Colonic mucosa (tissue), 4 donors: ENCODE measurements around the gene NUP210. TPM values are rescaled to one million over a fixed set of nuclear protein-coding genes. Genes with fewer than 3 reads are reported as not detected.

Experiments used
- DNase-seq: peaks from one replicate; pipeline ENCODE4 v3.0.0-alpha.2; 2020
- H3K27ac ChIP-seq: fragments of 200-600 bp; one replicate; pipeline ENCODE4 v1.8.0; 2021
- H3K27me3 ChIP-seq: fragments of 200-600 bp; one replicate; pipeline ENCODE4 v1.8.0; 2021
- H3K36me3 ChIP-seq: fragments of 200-600 bp; one replicate; pipeline ENCODE4 v1.8.0; 2021
- H3K4me1 ChIP-seq: fragments of 200-600 bp; one replicate; pipeline ENCODE4 v1.8.0; 2021; ENCODE audit warnings: mild to moderate bottlenecking
- H3K4me3 ChIP-seq: fragments of 200-600 bp; one replicate; pipeline ENCODE4 v1.8.0; 2021
- H3K9ac ChIP-seq, 2 donors: one replicate each; pipeline ENCODE4 v1.7.0; 2013; ENCODE audit warnings: control low read depth in 2 of 2, low read depth in 2 of 2, low read length in 2 of 2
- H3K9me3 ChIP-seq: fragments of 200-600 bp; one replicate; pipeline ENCODE4 v1.8.0; 2021
- CTCF ChIP-seq: fragments of 200-600 bp; IDR thresholded peaks from one replicate; pipeline ENCODE4 v1.8.0; 2022; ENCODE audit warnings: antibody characterized with exemption, mild to moderate bottlenecking
- intact Hi-C: fragments of 100-400 bp; cut with DNase I; formaldehyde crosslinking; loops from one replicate; pipeline ENCODE4 v1.14.1; 2022
- total RNA-seq, 2 donors: library from RNA; stranded (reverse); fragmentation: NEBNext Ultra II Directional in 1 of 2; extraction: Animal tissue kit (Norgen Biotek cat#: 25700) in 1 of 2; gene quantifications; one replicate each; pipeline ENCODE4 v1.2.1, GENCODE V29; 2021
- donor health status: healthy.
- donor health status: DM: no; HTN: no; CAD: no.
- donor health status: DM: no; HTN: no; CAD: no.

NUP210 gene
- total RNA-seq, 2 donors from 2014 or later, result 7.5 to 23.8 TPM

- intact Hi-C loops, result no loop called here
- Histone ChIP-seq H3K4me3 (no peak overlapping the region), H3K27me3 (no peaks in the 10 kb centered on the region), H3K27ac (no peak overlapping the region), H3K9ac (no peak overlapping the region), H3K36me3 (no peaks in the 10 kb centered on the region), H3K4me1 (no peaks in the 10 kb centered on the region), H3K9me3 (no peaks in the 10 kb centered on the region)
- no peak for DNase-seq
- TF ChIP-seq CTCF, result no peak
Observed at GRCh38 chr3:13300546-13301285, 119.4 kb downstream of the NUP210 start.

GRCh38 chr3:13299531-13300155, 120.5 kb downstream of the NUP210 start:
- Histone ChIP-seq H3K27me3 (no peaks in the 10 kb centered on the region), H3K4me1 (no peaks in the 10 kb centered on the region), H3K36me3 (no peaks in the 10 kb centered on the region), H3K27ac (no peak overlapping the region), H3K4me3 (no peak overlapping the region), H3K9me3 (no peaks in the 10 kb centered on the region), H3K9ac (no peak overlapping the region)
- intact Hi-C loops, result no loop called here
- no peak for TF ChIP-seq CTCF
- DNase-seq, result no peak

GRCh38 chr3:13296662-13297061, 123.5 kb downstream of the NUP210 start:
- Histone ChIP-seq H3K9ac (no peak overlapping the region), H3K4me1 (no peaks in the 10 kb centered on the region), H3K27me3 (no peaks in the 10 kb centered on the region), H3K27ac (no peak overlapping the region), H3K36me3 (no peaks in the 10 kb centered on the region), H3K4me3 (no peak overlapping the region), H3K9me3 (no peaks in the 10 kb centered on the region)
- no peak for DNase-seq
- TF ChIP-seq CTCF, result no peak
- intact Hi-C loops, result no loop called here

GRCh38 chr3:13294442-13295351, 125.4 kb downstream of the NUP210 start:
- Histone ChIP-seq H3K9me3 (no peaks in the 10 kb centered on the region), H3K9ac (no peak overlapping the region), H3K27me3 (no peaks in the 10 kb centered on the region), H3K36me3 (no peaks in the 10 kb centered on the region), H3K27ac (no peak overlapping the region), H3K4me3 (no peak overlapping the region), H3K4me1 (no peaks in the 10 kb centered on the region)
- no peak for TF ChIP-seq CTCF
- intact Hi-C loops, result no loop called here
- DNase-seq, result no peak

GRCh38 chr3:13292375-13292774, 127.7 kb downstream of the NUP210 start:
- Histone ChIP-seq H3K9me3 (no peaks in the 10 kb centered on the region), H3K9ac (no peak overlapping the region), H3K36me3 (no peaks in the 10 kb centered on the region), H3K4me3 (no peak overlapping the region), H3K27me3 (no peaks in the 10 kb centered on the region), H3K27ac (no peak overlapping the region), H3K4me1 (no peaks in the 10 kb centered on the region)
- intact Hi-C loops, result no loop called here
- no peak for DNase-seq
- no peak for TF ChIP-seq CTCF
